ENCODE data around the gene PNMT. TPM values are rescaled to one million over a fixed set of nuclear protein-coding genes. Genes with fewer than 3 reads are reported as not detected.
A peak's percentile ranks its signal among the peaks of the same experiment; 100 is the strongest.

PNMT gene
- total and polyA plus RNA-seq, 2 experiments from 2014 or later = 1.9 to 2.5 TPM

DNA sequence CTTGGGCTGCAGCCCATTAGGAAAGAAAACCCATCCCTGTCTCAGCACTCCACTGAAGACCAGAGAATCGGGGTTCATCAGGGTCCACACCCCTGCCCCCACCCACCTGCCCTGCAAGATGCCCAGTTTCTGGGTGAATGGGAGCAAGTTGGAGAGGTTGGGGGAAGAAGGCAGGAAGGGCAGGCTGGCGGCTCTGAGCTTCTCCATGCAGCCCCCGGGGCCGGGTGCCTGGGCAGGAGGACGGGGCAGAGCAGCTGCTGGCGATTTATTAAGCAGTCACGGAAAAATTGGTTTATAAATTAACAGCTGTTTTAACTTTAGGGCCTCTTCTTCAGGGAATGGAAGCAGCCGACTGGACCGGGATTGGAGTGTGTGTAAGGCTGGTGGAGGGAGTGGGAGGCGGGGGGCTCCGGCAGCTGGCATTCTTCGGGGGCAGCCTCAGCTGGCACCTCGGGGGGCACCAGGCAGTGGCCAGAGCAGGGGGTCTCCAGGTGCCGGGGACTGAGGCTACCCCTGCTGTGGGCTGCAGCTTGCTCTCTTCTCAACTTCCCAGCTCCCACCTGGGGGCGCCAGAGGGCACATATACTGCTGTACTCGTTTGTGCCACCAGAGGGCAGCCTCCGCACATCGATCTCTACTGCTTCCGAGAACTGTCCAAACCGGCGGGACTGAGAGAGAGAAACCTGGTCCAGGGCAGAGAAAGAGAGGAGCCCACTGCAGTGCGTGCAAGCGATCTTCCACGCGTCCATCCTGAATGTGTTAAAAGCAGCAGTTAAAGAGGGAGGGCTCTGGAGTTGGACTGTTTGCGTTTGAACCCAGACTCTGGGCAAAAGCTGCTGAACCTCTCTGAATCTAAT is 46.5 kb upstream of the PNMT start:
- TF ChIP-seq, protein P1, sequence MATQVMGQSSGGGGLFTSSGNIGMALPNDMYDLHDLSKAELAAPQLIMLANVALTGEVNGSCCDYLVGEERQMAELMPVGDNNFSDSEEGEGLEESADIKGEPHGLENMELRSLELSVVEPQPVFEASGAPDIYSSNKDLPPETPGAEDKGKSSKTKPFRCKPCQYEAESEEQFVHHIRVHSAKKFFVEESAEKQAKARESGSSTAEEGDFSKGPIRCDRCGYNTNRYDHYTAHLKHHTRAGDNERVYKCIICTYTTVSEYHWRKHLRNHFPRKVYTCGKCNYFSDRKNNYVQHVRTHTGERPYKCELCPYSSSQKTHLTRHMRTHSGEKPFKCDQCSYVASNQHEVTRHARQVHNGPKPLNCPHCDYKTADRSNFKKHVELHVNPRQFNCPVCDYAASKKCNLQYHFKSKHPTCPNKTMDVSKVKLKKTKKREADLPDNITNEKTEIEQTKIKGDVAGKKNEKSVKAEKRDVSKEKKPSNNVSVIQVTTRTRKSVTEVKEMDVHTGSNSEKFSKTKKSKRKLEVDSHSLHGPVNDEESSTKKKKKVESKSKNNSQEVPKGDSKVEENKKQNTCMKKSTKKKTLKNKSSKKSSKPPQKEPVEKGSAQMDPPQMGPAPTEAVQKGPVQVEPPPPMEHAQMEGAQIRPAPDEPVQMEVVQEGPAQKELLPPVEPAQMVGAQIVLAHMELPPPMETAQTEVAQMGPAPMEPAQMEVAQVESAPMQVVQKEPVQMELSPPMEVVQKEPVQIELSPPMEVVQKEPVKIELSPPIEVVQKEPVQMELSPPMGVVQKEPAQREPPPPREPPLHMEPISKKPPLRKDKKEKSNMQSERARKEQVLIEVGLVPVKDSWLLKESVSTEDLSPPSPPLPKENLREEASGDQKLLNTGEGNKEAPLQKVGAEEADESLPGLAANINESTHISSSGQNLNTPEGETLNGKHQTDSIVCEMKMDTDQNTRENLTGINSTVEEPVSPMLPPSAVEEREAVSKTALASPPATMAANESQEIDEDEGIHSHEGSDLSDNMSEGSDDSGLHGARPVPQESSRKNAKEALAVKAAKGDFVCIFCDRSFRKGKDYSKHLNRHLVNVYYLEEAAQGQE (IDR thresholded peaks at IDR 0.05; ENCODE audit: unreplicated experiment) = peak; percentile 65
- TF ChIP-seq, protein P2, sequence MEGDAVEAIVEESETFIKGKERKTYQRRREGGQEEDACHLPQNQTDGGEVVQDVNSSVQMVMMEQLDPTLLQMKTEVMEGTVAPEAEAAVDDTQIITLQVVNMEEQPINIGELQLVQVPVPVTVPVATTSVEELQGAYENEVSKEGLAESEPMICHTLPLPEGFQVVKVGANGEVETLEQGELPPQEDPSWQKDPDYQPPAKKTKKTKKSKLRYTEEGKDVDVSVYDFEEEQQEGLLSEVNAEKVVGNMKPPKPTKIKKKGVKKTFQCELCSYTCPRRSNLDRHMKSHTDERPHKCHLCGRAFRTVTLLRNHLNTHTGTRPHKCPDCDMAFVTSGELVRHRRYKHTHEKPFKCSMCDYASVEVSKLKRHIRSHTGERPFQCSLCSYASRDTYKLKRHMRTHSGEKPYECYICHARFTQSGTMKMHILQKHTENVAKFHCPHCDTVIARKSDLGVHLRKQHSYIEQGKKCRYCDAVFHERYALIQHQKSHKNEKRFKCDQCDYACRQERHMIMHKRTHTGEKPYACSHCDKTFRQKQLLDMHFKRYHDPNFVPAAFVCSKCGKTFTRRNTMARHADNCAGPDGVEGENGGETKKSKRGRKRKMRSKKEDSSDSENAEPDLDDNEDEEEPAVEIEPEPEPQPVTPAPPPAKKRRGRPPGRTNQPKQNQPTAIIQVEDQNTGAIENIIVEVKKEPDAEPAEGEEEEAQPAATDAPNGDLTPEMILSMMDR (conservative IDR thresholded peaks at IDR 0.05; ENCODE audit: low read depth in 2 of 2) = peak; percentile 100
- TF ChIP-seq ZNF331 (CRISPR knock-in tag; IDR thresholded peaks at IDR 0.05; ENCODE audit: low read depth) = no peak
- H3K4me3 Mint-ChIP-seq = no peak overlapping the region
- Histone ChIP-seq H2AFZ (peak overlapping the region; percentile 44; the same call in 1 of the 2 replicates), H3K27me3 (ENCODE audit: insufficient read depth) (peaks cover 93% of the 10 kb centered on the region), H3K27ac (ENCODE audit: low read depth) (no peak overlapping the region), H4K20me1 (replicated peaks; ENCODE audit: insufficient read depth) (no peaks in the 10 kb centered on the region), H3K4me3 (peak overlapping the region; percentile 36; the same call in 1 of the 2 replicates), H3K9me2 (ENCODE audit: insufficient read depth) (no peaks in the 10 kb centered on the region), H3K4me2 (no peak overlapping the region; the same call in 1 of the 2 replicates), H3K36me3 (ENCODE audit: insufficient read depth) (no peaks in the 10 kb centered on the region), H3K4me1 (ENCODE audit: insufficient read depth) (peaks cover 15% of the 10 kb centered on the region; the same call in 1 of the 2 replicates), H3F3A (replicated peaks; ENCODE audit: low read depth) (0 out of 2 replicates have a peak, but pooled peaks cover 4% of the 10 kb centered on the region), H3K79me2 (replicated peaks; ENCODE audit: insufficient read depth) (no peaks in the 10 kb centered on the region)
- ATAC-seq (peak; percentile 37), DNase-seq (ENCODE audit: low spot score) (peak; percentile 84)
- no peaks in the 10 kb centered on the region for H3K36me3 Mint-ChIP-seq (ENCODE audit: low read depth)
- H3K9me3 Mint-ChIP-seq = no peaks in the 10 kb centered on the region
- peaks cover 76% of the 10 kb centered on the region for H3K27me3 Mint-ChIP-seq (ENCODE audit: insufficient read depth, low read depth, poor library complexity)
- H3K4me1 Mint-ChIP-seq = peaks cover 36% of the 10 kb centered on the region
- no peak overlapping the region for H3K27ac Mint-ChIP-seq

DNA sequence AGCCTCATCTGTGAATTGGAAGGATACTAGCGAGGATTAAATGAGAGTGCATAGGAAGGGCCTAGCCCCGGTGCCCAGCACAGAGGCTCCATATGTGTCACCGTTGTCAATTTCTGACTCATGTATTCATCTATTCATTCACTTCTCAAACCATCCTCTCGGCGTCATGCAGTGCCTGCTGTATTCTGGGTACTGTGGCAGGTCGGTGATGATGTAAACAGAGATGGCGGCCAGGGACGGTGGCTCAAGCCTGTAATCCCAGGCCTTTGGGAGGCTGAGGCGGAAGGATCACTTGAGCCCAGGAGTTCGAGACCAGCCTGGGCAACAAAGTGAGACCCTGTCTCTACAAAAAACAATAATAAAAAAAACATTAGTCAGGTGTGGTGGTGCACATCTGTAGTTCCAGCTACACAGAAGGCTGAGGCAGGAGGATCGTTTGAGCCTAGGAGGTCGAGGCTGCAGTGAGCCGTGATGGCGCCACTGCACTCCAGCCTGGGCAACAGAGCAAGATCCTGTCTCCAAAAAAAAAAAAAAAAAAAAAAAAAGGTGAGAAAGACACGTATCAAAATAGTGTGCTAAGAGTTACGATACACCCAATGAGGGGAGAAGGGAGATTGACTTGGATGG is 45.8 kb upstream of the PNMT start:
- Histone ChIP-seq H2AFZ (peak overlapping the region; percentile 44; the same call in 1 of the 2 replicates), H3K4me3 (peak overlapping the region; percentile 36; the same call in 1 of the 2 replicates), H3K79me2 (replicated peaks; ENCODE audit: insufficient read depth) (no peaks in the 10 kb centered on the region), H3F3A (replicated peaks; ENCODE audit: low read depth) (0 out of 2 replicates have a peak, but pooled peaks cover 4% of the 10 kb centered on the region), H3K4me1 (ENCODE audit: insufficient read depth) (peaks cover 15% of the 10 kb centered on the region; the same call in 1 of the 2 replicates), H3K27ac (ENCODE audit: low read depth) (no peak overlapping the region), H3K27me3 (ENCODE audit: insufficient read depth) (peaks cover 93% of the 10 kb centered on the region), H4K20me1 (replicated peaks; ENCODE audit: insufficient read depth) (no peaks in the 10 kb centered on the region), H3K9me2 (ENCODE audit: insufficient read depth) (no peaks in the 10 kb centered on the region), H3K4me2 (no peak overlapping the region; the same call in 1 of the 2 replicates), H3K36me3 (ENCODE audit: insufficient read depth) (no peaks in the 10 kb centered on the region)
- H3K36me3 Mint-ChIP-seq (ENCODE audit: low read depth) = no peaks in the 10 kb centered on the region
- no peaks in the 10 kb centered on the region; the same call in 2 of the 3 replicates for H3K9me3 Mint-ChIP-seq
- ATAC-seq = no peak
- peaks cover 69% of the 10 kb centered on the region for H3K27me3 Mint-ChIP-seq (ENCODE audit: insufficient read depth, low read depth, poor library complexity)
- no peak overlapping the region for H3K27ac Mint-ChIP-seq
- peaks cover 36% of the 10 kb centered on the region for H3K4me1 Mint-ChIP-seq
- H3K4me3 Mint-ChIP-seq = no peak overlapping the region
- DNase-seq (ENCODE audit: low spot score) = peak; percentile 21
- no peak for TF ChIP-seq ZNF114 (CRISPR knock-in tag; IDR thresholded peaks at IDR 0.05)
- no peak for TF ChIP-seq ZNF331 (CRISPR knock-in tag; IDR thresholded peaks at IDR 0.05; ENCODE audit: low read depth)
- TF ChIP-seq, protein P3, sequence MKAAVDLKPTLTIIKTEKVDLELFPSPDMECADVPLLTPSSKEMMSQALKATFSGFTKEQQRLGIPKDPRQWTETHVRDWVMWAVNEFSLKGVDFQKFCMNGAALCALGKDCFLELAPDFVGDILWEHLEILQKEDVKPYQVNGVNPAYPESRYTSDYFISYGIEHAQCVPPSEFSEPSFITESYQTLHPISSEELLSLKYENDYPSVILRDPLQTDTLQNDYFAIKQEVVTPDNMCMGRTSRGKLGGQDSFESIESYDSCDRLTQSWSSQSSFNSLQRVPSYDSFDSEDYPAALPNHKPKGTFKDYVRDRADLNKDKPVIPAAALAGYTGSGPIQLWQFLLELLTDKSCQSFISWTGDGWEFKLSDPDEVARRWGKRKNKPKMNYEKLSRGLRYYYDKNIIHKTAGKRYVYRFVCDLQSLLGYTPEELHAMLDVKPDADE (IDR thresholded peaks at IDR 0.05) = no peak
- TF ChIP-seq, protein P2 (conservative IDR thresholded peaks at IDR 0.05; ENCODE audit: low read depth in 2 of 2) = no peak
